Stimulated activated CD8-positive, alpha-beta memory T cell treated with anti-CD3 and anti-CD28 coated beads, Interleukin-15, amount 100 ng/mL, for 4 hours (primary cell): ENCODE data around the gene GLMP.
A peak's percentile ranks its signal among the peaks of the same experiment; 100 is the strongest.
"Not testable (repeated sequence)": the region's sequence is repeated elsewhere in the genome, so short reads cannot be mapped to it uniquely, and the experiment has no call there.

Experiments
- DNase-seq, 2 donors: peaks; one replicate each; pipeline ENCODE4 v3.0.0-alpha.2; 2020; ENCODE audit warnings: low read depth in 2 of 2

Gene GLMP, protein sequence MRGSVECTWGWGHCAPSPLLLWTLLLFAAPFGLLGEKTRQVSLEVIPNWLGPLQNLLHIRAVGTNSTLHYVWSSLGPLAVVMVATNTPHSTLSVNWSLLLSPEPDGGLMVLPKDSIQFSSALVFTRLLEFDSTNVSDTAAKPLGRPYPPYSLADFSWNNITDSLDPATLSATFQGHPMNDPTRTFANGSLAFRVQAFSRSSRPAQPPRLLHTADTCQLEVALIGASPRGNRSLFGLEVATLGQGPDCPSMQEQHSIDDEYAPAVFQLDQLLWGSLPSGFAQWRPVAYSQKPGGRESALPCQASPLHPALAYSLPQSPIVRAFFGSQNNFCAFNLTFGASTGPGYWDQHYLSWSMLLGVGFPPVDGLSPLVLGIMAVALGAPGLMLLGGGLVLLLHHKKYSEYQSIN

DNA sequence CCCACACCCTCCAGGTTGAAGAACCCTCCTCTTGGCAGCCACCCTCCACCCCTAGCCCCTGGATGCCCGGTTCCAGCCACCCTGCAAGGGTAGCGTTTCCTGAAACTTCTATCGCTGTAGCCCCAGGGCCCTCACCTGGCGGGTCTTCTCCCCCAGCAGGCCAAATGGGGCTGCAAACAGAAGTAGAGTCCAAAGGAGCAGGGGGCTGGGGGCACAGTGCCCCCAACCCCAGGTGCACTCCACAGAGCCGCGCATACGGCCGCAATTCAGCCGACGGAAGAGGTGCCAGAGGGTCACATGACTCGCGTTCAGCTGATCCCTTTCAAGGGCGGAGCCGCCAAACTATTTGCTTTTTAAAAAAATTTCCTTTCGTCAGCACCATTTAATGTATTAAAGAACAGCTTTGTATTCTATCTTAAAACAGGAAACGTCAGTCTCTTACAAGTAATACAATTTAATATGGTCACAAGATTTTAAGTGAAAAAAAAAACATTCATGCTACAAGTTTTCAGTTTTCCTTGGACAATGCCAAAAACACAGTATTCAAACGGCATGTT, at the start of gene GLMP:
GLMP (minus strand) TSS at position 289 of the 557 bp plus-strand sequence; CDS start at position 255, 34 bp downstream.
- peak in 1 of 2 donors; percentile 35 for DNase-seq

- DNase-seq: no peak
These were observed 48.9 kb upstream of the GLMP start for GRCh38 chr1:156344409-156344808.

GRCh38 chr1:156342166-156342955, 46.9 kb upstream of the GLMP start:
- no peak for DNase-seq

DNA sequence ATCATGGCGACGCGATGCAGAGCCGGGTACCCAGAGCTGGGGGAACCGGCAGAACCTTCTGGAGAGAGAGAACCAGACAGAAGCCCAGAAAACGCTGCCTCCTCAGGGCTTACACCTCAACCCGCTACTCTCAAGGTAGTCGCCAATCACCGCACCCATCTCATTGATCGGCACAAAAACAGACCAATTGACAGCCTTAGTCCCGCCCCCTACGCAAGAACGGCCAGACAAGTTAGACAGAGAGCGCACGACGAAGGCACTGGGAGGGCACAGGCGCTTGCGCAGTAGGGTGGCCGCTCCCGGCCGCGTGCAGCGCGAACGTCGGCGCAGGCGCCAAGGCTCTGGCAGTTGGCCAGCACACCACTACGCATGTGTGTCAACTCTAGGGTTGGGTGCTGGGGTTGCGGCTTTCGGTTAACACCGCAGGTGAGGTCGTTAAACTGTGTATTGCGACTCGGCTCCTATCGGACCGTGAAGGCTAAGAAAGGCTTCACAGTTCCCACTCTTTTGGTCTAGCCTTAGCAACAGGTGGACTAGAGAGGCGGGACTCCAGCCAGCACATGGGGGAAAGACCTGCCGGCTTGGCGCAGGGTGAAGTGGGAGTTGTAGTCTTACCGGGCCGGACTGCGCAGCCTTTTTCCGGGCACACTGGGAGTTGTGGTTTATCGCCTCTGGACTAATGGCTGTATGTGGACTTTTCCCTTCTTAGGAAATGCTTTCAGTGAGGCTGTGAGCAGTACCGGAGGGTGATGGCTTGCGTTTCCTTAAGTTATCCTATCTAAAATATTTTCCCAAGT, 42.9 kb upstream of the GLMP start, which contains the start of the genes CCT3 and TSACC:
CCT3 (minus strand) TSS at position 113 of the 797 bp plus-strand sequence; CDS start at position 5, 108 bp downstream.
TSACC (plus strand) TSS at position 347 of the 797 bp plus-strand sequence. CDS start 1,232 bp downstream, outside the sequence.
- DNase-seq: peak; percentile 97 to 98

DNA sequence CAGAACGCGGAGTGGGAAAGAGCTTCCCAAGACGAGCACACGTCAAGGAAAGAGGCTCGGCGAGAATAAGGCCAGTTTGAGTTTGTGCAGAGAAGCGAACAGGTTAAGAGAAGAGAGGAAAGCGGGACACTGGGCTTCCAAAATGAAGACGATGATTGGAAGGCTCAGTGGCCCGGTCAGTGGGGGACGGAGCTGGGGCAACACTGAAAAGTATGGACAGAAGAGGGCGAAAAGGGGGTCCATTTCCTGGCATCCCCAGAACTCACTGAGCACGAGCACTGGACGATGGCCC, 42.4 kb upstream of the GLMP start:
- DNase-seq: peak in 1 of 2 donors; percentile 1

GRCh38 chr1:156337052-156337887, 41.8 kb upstream of the GLMP start:
- no peak for DNase-seq

- DNase-seq: no peak
These were observed 40.8 kb upstream of the GLMP start for GRCh38 chr1:156336242-156336641.

DNA sequence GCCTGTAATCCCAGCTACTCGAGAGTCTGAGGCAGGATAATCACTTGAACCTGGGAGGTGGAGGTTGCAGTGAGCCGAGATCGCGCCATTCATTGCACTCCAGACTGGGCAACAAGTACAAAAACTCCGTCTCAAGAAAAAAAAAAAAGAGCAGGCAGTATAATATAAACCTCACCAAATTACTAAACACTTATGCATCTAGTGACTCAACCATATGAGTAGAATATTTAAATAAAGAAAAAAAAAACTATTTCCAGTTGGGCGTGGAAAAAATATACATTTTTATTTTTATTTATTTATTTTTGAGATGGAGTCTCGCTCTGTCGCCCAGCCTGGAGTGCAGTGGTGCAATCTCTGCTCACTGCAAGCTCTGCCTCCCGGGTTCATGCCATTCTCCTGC, 27.7 kb upstream of the GLMP start:
- not testable (repeated sequence) for DNase-seq

DNA sequence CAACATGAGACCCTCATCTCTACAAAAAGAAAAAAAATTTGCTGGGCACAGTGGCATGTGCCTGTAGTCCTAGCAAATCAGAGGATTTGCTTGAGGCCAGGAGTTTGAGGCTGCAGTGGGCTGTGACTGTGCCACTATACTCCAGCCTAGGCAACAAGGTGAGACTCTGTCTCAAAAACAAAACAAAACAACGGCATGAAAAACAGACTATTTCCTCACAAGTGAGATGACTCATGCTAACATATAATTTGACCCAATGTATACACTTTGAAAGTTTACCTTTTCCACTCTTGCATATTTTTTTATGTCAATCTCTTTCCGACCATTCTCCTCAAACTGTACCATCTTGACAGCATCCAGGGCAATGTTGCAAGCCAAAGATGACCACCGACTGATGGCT, 25.1 kb upstream of the GLMP start:
- DNase-seq: no peak

DNA sequence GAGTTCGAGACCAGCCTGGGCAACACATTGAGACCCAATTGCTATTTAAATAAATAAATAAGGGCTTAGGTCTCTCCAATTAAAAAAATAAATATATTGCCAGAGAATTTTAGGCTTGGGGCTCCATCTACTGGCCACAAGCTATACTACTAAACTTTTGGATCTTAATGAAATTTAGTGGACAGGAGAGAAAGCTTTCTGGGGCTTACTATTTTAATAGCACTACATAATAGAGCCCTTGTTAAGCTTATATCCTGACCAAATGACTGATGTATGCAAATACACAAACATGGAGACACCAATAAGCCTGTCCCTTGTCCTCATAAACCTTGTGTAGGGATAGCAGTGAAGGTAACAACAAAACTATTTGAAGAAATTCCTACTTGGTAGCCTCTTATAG, 24.2 kb upstream of the GLMP start:
- no peak for DNase-seq

GRCh38 chr1:156316909-156317308, 21.4 kb upstream of the GLMP start:
- no peak for DNase-seq

DNA sequence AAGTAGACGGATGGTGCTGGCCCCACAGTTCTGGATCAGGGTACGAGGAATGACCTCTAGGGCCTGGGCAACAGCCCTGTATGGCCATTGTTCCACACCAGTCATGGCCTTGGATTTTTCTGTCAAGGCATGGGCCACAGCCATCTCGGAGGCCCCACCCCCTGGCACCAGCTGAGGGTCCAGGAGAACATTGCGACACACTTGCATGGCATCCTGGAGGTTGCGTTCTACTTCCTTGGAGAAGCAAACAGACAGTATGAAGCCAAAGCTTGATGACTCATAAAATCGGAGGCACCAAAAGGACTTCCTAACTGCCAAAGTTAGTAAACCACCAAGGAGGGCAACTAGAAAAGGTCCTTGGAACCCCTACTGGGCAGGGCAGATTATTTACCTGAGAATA, 15.5 kb upstream of the GLMP start:
- no peak for DNase-seq

GRCh38 chr1:156308078-156308477, 12.6 kb upstream of the GLMP start:
- DNase-seq: no peak

GRCh38 chr1:156305215-156305614, 9.7 kb upstream of the GLMP start:
- no peak for DNase-seq

- DNase-seq: no peak
These were observed 7.8 kb upstream of the GLMP start for GRCh38 chr1:156303241-156303640.

DNA sequence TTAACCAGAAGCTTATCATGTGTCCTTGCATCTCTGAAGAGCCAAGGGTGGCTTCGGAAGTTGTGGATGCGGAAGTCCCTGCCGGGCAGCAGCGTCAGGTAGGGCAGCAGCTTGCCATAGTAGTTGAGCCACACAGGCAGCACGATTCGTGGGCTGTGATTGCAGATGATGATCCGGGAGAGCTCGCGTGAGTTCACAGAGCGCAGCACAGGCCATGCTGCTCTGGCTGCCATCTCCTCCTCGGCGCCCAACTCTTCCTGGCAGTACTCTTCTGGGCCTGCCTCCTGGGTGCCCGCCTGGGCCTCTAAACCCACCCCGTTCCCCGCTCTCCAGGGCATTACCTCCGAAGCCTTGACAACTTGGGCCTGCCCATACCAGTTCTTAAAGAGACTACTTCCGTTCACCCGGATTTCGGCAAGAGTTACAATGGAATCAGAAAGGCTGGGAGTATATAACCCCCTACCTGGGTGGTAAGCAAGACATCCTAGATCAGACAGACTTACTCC, 3.4 kb upstream of the GLMP start, which contains the start of gene VHLL:
VHLL (minus strand) TSS at position 456 of the 506 bp plus-strand sequence; CDS start at position 338, 118 bp downstream.
- no peak for DNase-seq

GRCh38 chr1:156293895-156294294, 1.6 kb downstream of the GLMP start:
- no peak for DNase-seq

GRCh38 chr1:156293098-156293434, 2.4 kb downstream of the GLMP start:
- DNase-seq: no peak

GRCh38 chr1:156291226-156292061, 4.0 kb downstream of the GLMP start:
- peak in 1 of 2 donors; percentile 14 for DNase-seq

DNA sequence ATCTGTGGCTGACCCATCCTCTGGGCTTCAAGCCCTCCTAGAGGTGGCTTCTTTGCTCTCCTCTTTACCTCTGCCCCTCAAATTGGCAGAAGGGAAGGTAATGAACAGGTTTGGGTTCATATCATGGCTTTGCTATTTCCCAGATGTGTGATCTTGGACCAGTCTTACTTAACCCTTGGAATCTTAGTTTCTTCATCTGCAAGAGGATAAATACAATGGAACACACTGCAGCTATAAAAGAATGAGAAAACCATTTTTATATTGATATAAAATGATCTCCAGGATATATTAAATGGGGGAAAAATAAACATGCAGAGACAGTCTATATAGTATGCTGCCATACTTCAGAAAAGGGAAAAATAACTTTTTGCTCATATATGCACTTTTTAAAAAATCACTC, 5.6 kb downstream of the GLMP start:
- no peak for DNase-seq
